IMR-90 (cell line): ENCODE measurements around the gene SYS1. TPM values are rescaled to one million over a fixed set of nuclear protein-coding genes. Genes with fewer than 3 reads are reported as not detected.

Experiments
- ATAC-seq: fragments of 200-7000 bp; cut with Tn5 transposase; 2 replicates; pipeline ENCODE4 v1.9.1; 2020; ENCODE audit warnings: low read depth, mild to moderate bottlenecking, moderate library complexity
- BruUV-seq: library from RNA; stranded (reverse); fragments of 400-500 nt; replicated peaks from 2 replicates; lab custom pipeline; 2021; lab: Mats Ljungman, UMichigan
- CTCF ChIA-PET: fragments of 300-600 bp; formaldehyde crosslinking; extraction: SDS; loops from one replicate; lab custom pipeline; 2021; ENCODE audit warnings: antibody characterized with exemption; lab: Yijun Ruan, JAX
- POLR2A ChIA-PET: fragments of 300-600 bp; sonication (Branson Sonifier 250); formaldehyde crosslinking; loops from one replicate; lab custom pipeline; 2022; ENCODE audit warnings: antibody characterized with exemption; ENCODE audit not compliant: unreplicated experiment; lab: Charles Lee
- DNase-seq: peaks from one replicate; pipeline ENCODE4 v3.0.0; 2013
- H2AFZ ChIP-seq: replicated peaks from 2 replicates; pipeline ENCODE3; 2013; ENCODE audit warnings: low read length, mild to moderate bottlenecking; ENCODE audit not compliant: poor library complexity
- H2AK5ac ChIP-seq: 2 replicates; pipeline ENCODE4 v1.6.1; 2013; ENCODE audit warnings: low read depth, low read length, inconsistent platforms
- H2AK9ac ChIP-seq: replicated peaks from 2 replicates; pipeline ENCODE3; 2013; ENCODE audit warnings: mild to moderate bottlenecking, low read depth, low read length, moderate library complexity; ENCODE audit not compliant: poor library complexity
- H2BK120ac ChIP-seq: 2 replicates; pipeline ENCODE4 v1.6.1; 2013; ENCODE audit warnings: low read depth, low read length, inconsistent platforms
- H2BK15ac ChIP-seq: 3 replicates; pipeline ENCODE4 v1.6.1; 2013; ENCODE audit warnings: low read depth, low read length, inconsistent platforms
- H2BK20ac ChIP-seq: 2 replicates; pipeline ENCODE4 v1.6.1; 2013; ENCODE audit warnings: low read depth, mild to moderate bottlenecking, inconsistent platforms, low read length, moderate library complexity
- H2BK5ac ChIP-seq: 2 replicates; pipeline ENCODE4 v1.6.1; 2013; ENCODE audit warnings: mild to moderate bottlenecking, low read depth, low read length, inconsistent platforms; ENCODE audit not compliant: poor library complexity, severe bottlenecking
- H3K14ac ChIP-seq: replicated peaks from 2 replicates; pipeline ENCODE4 v1.6.1; 2013; ENCODE audit warnings: low read depth, low read length, inconsistent platforms
- H3K18ac ChIP-seq: 2 replicates; pipeline ENCODE4 v1.6.1; 2013; ENCODE audit warnings: low read depth, low read length, control low read depth
- H3K23ac ChIP-seq: 2 replicates; pipeline ENCODE4 v1.6.1; 2013; ENCODE audit warnings: low read depth, low read length, inconsistent platforms
- H3K27ac ChIP-seq: 2 replicates; pipeline ENCODE4 v1.5.1; 2013; ENCODE audit warnings: mild to moderate bottlenecking, control low read depth, low read length; ENCODE audit not compliant: insufficient read depth
- H3K27me3 ChIP-seq: 2 replicates; pipeline ENCODE4 v1.6.1; 2013; ENCODE audit warnings: low read length; ENCODE audit not compliant: control insufficient read depth, insufficient read depth
- H3K36me3 ChIP-seq: 2 replicates; pipeline ENCODE4 v1.6.1; 2013; ENCODE audit warnings: low read length, mixed read lengths; ENCODE audit not compliant: control insufficient read depth, insufficient read depth
- H3K4ac ChIP-seq: 2 replicates; pipeline ENCODE4 v1.6.1; 2013; ENCODE audit warnings: low read depth, low read length, inconsistent platforms
- H3K4me1 ChIP-seq: 2 replicates; pipeline ENCODE4 v1.6.1; 2013; ENCODE audit warnings: low read length, mixed read lengths; ENCODE audit not compliant: control insufficient read depth, insufficient read depth
- H3K4me2 ChIP-seq: 2 replicates; pipeline ENCODE4 v1.6.1; 2013; ENCODE audit warnings: low read depth, mild to moderate bottlenecking, control low read depth, low read length, moderate library complexity
- H3K4me3 ChIP-seq: 2 replicates; pipeline ENCODE4 v1.5.1; 2013; ENCODE audit warnings: low read depth, mild to moderate bottlenecking, control low read depth, low read length, moderate library complexity; ENCODE audit not compliant: insufficient read depth
- H3K56ac ChIP-seq: 2 replicates; pipeline ENCODE4 v1.6.1; 2013; ENCODE audit warnings: low read length, inconsistent platforms; ENCODE audit not compliant: insufficient read depth; ENCODE audit errors: extremely low read depth
- H3K79me1 ChIP-seq, 2 experiments: 2 replicates each; pipeline ENCODE4 v1.6.1; 2013; ENCODE audit warnings: low read length in 2 of 2, inconsistent platforms in 1 of 2, low read depth in 1 of 2
- H3K9ac ChIP-seq: 2 replicates; pipeline ENCODE4 v1.6.1; 2013; ENCODE audit warnings: low read depth, low read length, control low read depth
- H3K9me1 ChIP-seq: 2 replicates; pipeline ENCODE4 v1.6.1; 2013; ENCODE audit warnings: low read length, inconsistent platforms; ENCODE audit not compliant: insufficient read depth
- H3K9me3 ChIP-seq: 2 replicates; pipeline ENCODE4 v1.6.1; 2013; ENCODE audit warnings: low read length; ENCODE audit not compliant: control insufficient read depth, insufficient read depth
- H4K20me1 ChIP-seq: 2 replicates; pipeline ENCODE4 v1.6.1; 2013; ENCODE audit warnings: low read length, inconsistent platforms; ENCODE audit not compliant: insufficient read depth
- H4K5ac ChIP-seq: 2 replicates; pipeline ENCODE4 v1.6.1; 2013; ENCODE audit warnings: mild to moderate bottlenecking, low read depth, low read length, control low read depth
- H4K8ac ChIP-seq, 2 experiments: 2 replicates each; pipeline ENCODE4 v1.6.1; 2013; ENCODE audit warnings: low read depth in 2 of 2, low read length in 2 of 2, control low read depth in 1 of 2, inconsistent platforms in 1 of 2
- H4K91ac ChIP-seq: 2 replicates; pipeline ENCODE4 v1.6.1; 2013; ENCODE audit warnings: low read depth, low read length, inconsistent platforms; ENCODE audit not compliant: insufficient read depth
- BHLHE40 ChIP-seq: fragments of 150-350 bp; IDR thresholded peaks from 2 replicates; pipeline ENCODE4 v1.6.1; 2016; ENCODE audit warnings: mild to moderate bottlenecking, low read depth, low read length
- ELK1 ChIP-seq: fragments of 150-350 bp; IDR thresholded peaks from 2 replicates; pipeline ENCODE4 v1.6.1; 2016; ENCODE audit warnings: low read depth, mild to moderate bottlenecking, low read length, moderate library complexity, borderline replicate concordance
- MAFK ChIP-seq: IDR thresholded peaks from 2 replicates; pipeline ENCODE4 v1.6.1; 2012; ENCODE audit warnings: low read depth, low read length, improper control_type of control experiment
- MAZ ChIP-seq: IDR thresholded peaks from 2 replicates; pipeline ENCODE4 v1.6.1; 2012; ENCODE audit warnings: low read depth, mild to moderate bottlenecking, low read length, improper control_type of control experiment, moderate library complexity, borderline replicate concordance
- MXI1 ChIP-seq: IDR thresholded peaks from 2 replicates; pipeline ENCODE4 v1.6.1; 2012; ENCODE audit warnings: low read depth, mild to moderate bottlenecking, low read length, moderate library complexity, borderline replicate concordance
- POLR2A ChIP-seq: IDR thresholded peaks from 2 replicates; pipeline ENCODE4 v1.6.1; 2012; ENCODE audit warnings: mild to moderate bottlenecking, low read depth, low read length
- RAD21 ChIP-seq: IDR thresholded peaks from 2 replicates; pipeline ENCODE4 v1.6.1; 2012; ENCODE audit warnings: low read length, improper control_type of control experiment
- USF2 ChIP-seq: fragments of 150-350 bp; IDR thresholded peaks from 2 replicates; pipeline ENCODE4 v1.6.1; 2017; ENCODE audit warnings: mild to moderate bottlenecking, antibody characterized with exemption, low read length, low read depth
- WGBS, 2 experiments: methylation state at CpG; one replicate each; pipeline versions ENCODE4 v1.1.5 to v1.1.7; 2013; ENCODE audit warnings: missing lambda C conversion rate in 2 of 2; ENCODE audit not compliant: insufficient read length in 1 of 2; ENCODE audit errors: extremely low coverage in 2 of 2; 5-methylcytosine and 5-hydroxymethylcytosine counted together
- dilution Hi-C: fragments of 300-500 bp; cut with HindIII; formaldehyde crosslinking; loops from one replicate; pipeline ENCODE4 v1.14.3; 2018; ENCODE audit warnings: low sequenced_read_pairs; ENCODE audit not compliant: unreplicated experiment
- in situ Hi-C: fragments of 300-500 bp; cut with MboI; formaldehyde crosslinking; loops from 3 replicates; pipeline ENCODE4 v1.14.3; 2019; ENCODE audit warnings: low sequenced_read_pairs, inconsistent platforms, mixed read lengths
- intact Hi-C: fragments of 100-400 bp; cut with micrococcal nuclease; formaldehyde crosslinking; loops from 2 replicates; pipeline ENCODE4 v1.10.0; 2022
- polyA plus RNA-seq, 3 experiments: library from polyadenylated mRNA; depleted of rRNA; stranded (reverse); fragments of >200 nt; gene quantifications; 2 replicates each; pipeline ENCODE4 v1.2.3, GENCODE V29; 2012; ENCODE audit warnings: low replicate concordance in 1 of 3
- total RNA-seq: library from RNA; depleted of rRNA; stranded (reverse); fragments of >200 nt; gene quantifications from 2 replicates; pipeline ENCODE4 v1.2.3, GENCODE V29; 2012

Gene SYS1
- total and polyA plus RNA-seq, 2 of the 4 experiments (the other 2 are of a cell fraction), result 12.9 to 24.6 TPM

GRCh38 chr20:45341939-45342854, 20.8 kb upstream of the SYS1 start:
- peak overlapping the region; percentile 99 for H3K4ac ChIP-seq
- 0% methylated on average over 5 of the region's 16 CpGs; no CpG with 5 or more reads in 1 of the 2 experiments for WGBS, 2 experiments
- no TSS peak for BruUV-seq
- H2BK20ac ChIP-seq, result peak overlapping the region; percentile 96
- peak; percentile 13 for ATAC-seq
- H3K79me1 ChIP-seq, result peaks cover 18 to 94% of the 10 kb centered on the region in 2 experiments
- CTCF ChIA-PET, result interaction anchor here (2.5 kb wide), 1 partner anchor 21 kb away, joined by 8 read pairs; the partner anchor contains the start of gene SYS1
- H2AFZ ChIP-seq, result peak overlapping the region; percentile 58
- peaks cover 32% of the 10 kb centered on the region for H3K36me3 ChIP-seq
- peak overlapping the region; percentile 70 for H3K18ac ChIP-seq
- TF ChIP-seq POLR2A, result peak; percentile 65
- TF ChIP-seq BHLHE40, result no peak
- TF ChIP-seq MAFK, result no peak
- 0 out of 2 replicates have a peak, but pooled peaks have one; percentile 65 for TF ChIP-seq MXI1
- no peak for TF ChIP-seq RAD21
- peak; percentile 13; the same call in 1 of the 2 replicates for TF ChIP-seq MAZ
- TF ChIP-seq ELK1, result no peak
- peak; percentile 67 for TF ChIP-seq USF2
- H2BK15ac ChIP-seq, result peak overlapping the region; percentile 99; the same call in 2 of the 3 replicates
- H3K9me1 ChIP-seq, result peaks cover 41% of the 10 kb centered on the region
- H4K5ac ChIP-seq, result peak overlapping the region; percentile 58
- no peaks in the 10 kb centered on the region for H3K9me3 ChIP-seq
- H2BK120ac ChIP-seq, result peak overlapping the region; percentile 95
- peak overlapping the region; percentile 92 for H3K27ac ChIP-seq
- dilution Hi-C loops (no loop called here), in situ Hi-C loops (loop anchor here (25.0 kb wide), 1 partner anchor 570 kb away; the partner anchor contains the start of gene PLTP), intact Hi-C loops (no loop called here)
- peak overlapping the region; percentile 93 for H2BK5ac ChIP-seq
- H2AK9ac ChIP-seq, result peak overlapping the region; percentile 92
- H3K23ac ChIP-seq, result peak overlapping the region; percentile 93
- POLR2A ChIA-PET, result no interaction called here
- no peak overlapping the region; the same call in 1 of the 2 replicates for H3K4me3 ChIP-seq
- peak overlapping the region; percentile 97 for H2AK5ac ChIP-seq
- peak overlapping the region; percentile 90 for H3K14ac ChIP-seq
- peak overlapping the region; percentile 99 for H4K91ac ChIP-seq
- H3K4me2 ChIP-seq, result peak overlapping the region; percentile 87
- peak overlapping the region; percentile 50 for H3K9ac ChIP-seq
- no peaks in the 10 kb centered on the region for H3K27me3 ChIP-seq
- peaks cover 45% of the 10 kb centered on the region for H4K20me1 ChIP-seq
- H3K4me1 ChIP-seq, result peaks cover 65% of the 10 kb centered on the region
- peak overlapping the region; percentile 73 to 78 for H4K8ac ChIP-seq
- peak overlapping the region; percentile 65; the same call in 1 of the 2 replicates for H3K56ac ChIP-seq
- DNase-seq, result peak; percentile 74
